ENCODE measurements around the gene DLG2. TPM values are rescaled to one million over a fixed set of nuclear protein-coding genes. Genes with fewer than 3 reads are reported as not detected.
A peak's percentile ranks its signal among the peaks of the same experiment; 100 is the strongest.

DLG2 gene
- total and polyA plus RNA-seq, 2 of the 8 experiments (the other 6 are each of a cell fraction or from before 2014, with no cell fraction given), result 1.7 to 14.3 TPM

DNA sequence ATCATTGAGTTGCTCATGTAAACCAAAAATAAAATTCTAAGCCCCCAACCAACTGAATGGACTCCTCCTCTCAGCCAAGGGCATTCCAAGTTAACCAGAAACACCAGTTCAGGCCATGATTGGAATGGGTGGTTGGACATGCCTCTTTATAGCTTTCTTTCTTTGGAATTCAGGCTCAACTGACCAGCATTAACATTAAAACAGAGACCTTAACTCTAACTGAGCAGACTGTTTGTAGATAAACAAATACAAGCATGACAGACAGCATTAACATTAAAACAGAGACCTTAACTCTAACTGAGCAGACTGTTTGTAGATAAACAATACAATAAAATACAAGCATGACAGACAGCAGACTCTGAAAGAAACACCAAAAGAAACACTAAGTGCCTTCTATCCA is 278.2 kb downstream of the DLG2 start:
- Histone ChIP-seq H2BK15ac (ENCODE audit: low read length) (no peak overlapping the region), H4K8ac (ENCODE audit: extremely low read depth, insufficient read depth, low read length) (no peak overlapping the region), H3K9me3 (ENCODE audit: insufficient read depth in 2 of 2, low read depth in 1 of 2, low read length in 1 of 2) (no peaks in the 10 kb centered on the region), H4K20me1 (replicated peaks in 1 of 2; ENCODE audit: control insufficient read depth in 1 of 2, insufficient read depth in 2 of 2, low read length in 2 of 2) (no peaks in the 10 kb centered on the region), H2BK5ac (ENCODE audit: low read depth, low read length) (no peak overlapping the region), H3K4me3 (ENCODE audit: extremely low read depth in 1 of 4, insufficient read depth in 2 of 4, low read depth in 3 of 4, low read length in 4 of 4) (no peak overlapping the region), H3K4ac (replicated peaks; ENCODE audit: insufficient read length, low read depth, low read length) (no peak overlapping the region), H2AK5ac (ENCODE audit: low read depth, low read length) (no peak overlapping the region), H3K56ac (replicated peaks; ENCODE audit: insufficient read length, low read depth, low read length) (no peak overlapping the region), H2BK20ac (ENCODE audit: low read length) (no peak overlapping the region), H2BK12ac (ENCODE audit: low read depth, low read length) (no peak overlapping the region), H3K79me2 (ENCODE audit: control insufficient read depth in 1 of 2, insufficient read depth in 2 of 2, low read length in 2 of 2) (no peaks in the 10 kb centered on the region), H3K36me3 (ENCODE audit: control insufficient read depth in 2 of 4, insufficient read depth in 4 of 4, low read length in 3 of 4) (no peaks in the 10 kb centered on the region), H3K4me1 (replicated peaks in 1 of 4; ENCODE audit: control insufficient read depth in 3 of 4, insufficient read depth in 4 of 4, low read length in 3 of 4) (peaks cover 0 to 16% (median 4%) of the 10 kb centered on the region in 4 experiments; a peak in 4 of 7 replicates), H3K23me2 (ENCODE audit: low read depth, low read length) (no peaks in the 10 kb centered on the region), H3K79me1 (ENCODE audit: low read depth, low read length) (no peaks in the 10 kb centered on the region), H4K5ac (ENCODE audit: insufficient read length, low read depth, low read length) (peak overlapping the region; percentile 87), H3K14ac (ENCODE audit: insufficient read length) (no peak overlapping the region), H3K23ac (ENCODE audit: insufficient read length) (no peak overlapping the region), H2AFZ (ENCODE audit: low read length) (no peak overlapping the region), H2BK120ac (replicated peaks; ENCODE audit: low read depth, low read length) (no peak overlapping the region), H3K9ac (replicated peaks in 1 of 4; ENCODE audit: extremely low read depth in 1 of 4, low read depth in 3 of 4, low read length in 3 of 4) (no peak overlapping the region), H3K18ac (ENCODE audit: extremely low read depth, low read length) (no peak overlapping the region), H3K27me3 (replicated peaks in 1 of 4; ENCODE audit: control insufficient read depth in 3 of 4, extremely low read depth in 1 of 4, insufficient read depth in 3 of 4, low read length in 3 of 4) (no peaks in the 10 kb centered on the region), H3K27ac (ENCODE audit: low read depth, low read length) (no peak overlapping the region), H3K4me2 (ENCODE audit: insufficient read depth in 1 of 2, low read depth in 2 of 2, low read length in 2 of 2) (no peak overlapping the region; a peak in 2 of 4 replicates), H4K91ac (replicated peaks; ENCODE audit: insufficient read length, low read length) (no peak overlapping the region)
- DNase-seq (ENCODE audit: low read depth in 1 of 2, low spot score in 2 of 2) (peak in 1 of 2 experiments; percentile 36), FAIRE-seq (peak; percentile 90)
- ChIA-PET POLR2A (ENCODE audit: partially characterized antibody) (no interaction called here), CTCF (ENCODE audit: partially characterized antibody) (no interaction called here)
- no peak for TF ChIP-seq JUND (IDR thresholded peaks at IDR 0.05; ENCODE audit: low read length)
- TF ChIP-seq CBX8 (IDR thresholded peaks at IDR 0.05; ENCODE audit: borderline replicate concordance, low read depth, low read length), result no peak
- TF ChIP-seq EP300 (IDR thresholded peaks at IDR 0.05; ENCODE audit: borderline replicate concordance in 1 of 2, low read depth in 2 of 2, low read length in 2 of 2), result no peak
- no peak for TF ChIP-seq SRF (IDR thresholded peaks at IDR 0.05; ENCODE audit: low read depth, low read length)
- no peak for TF ChIP-seq HDAC2 (IDR thresholded peaks at IDR 0.05; ENCODE audit: borderline replicate concordance in 1 of 2, low read depth in 2 of 2, low read length in 2 of 2)
- TF ChIP-seq MAX (IDR thresholded peaks at IDR 0.05), result no peak
